ENCODE measurements around the gene RNF220.

The RNF220 gene

DNA sequence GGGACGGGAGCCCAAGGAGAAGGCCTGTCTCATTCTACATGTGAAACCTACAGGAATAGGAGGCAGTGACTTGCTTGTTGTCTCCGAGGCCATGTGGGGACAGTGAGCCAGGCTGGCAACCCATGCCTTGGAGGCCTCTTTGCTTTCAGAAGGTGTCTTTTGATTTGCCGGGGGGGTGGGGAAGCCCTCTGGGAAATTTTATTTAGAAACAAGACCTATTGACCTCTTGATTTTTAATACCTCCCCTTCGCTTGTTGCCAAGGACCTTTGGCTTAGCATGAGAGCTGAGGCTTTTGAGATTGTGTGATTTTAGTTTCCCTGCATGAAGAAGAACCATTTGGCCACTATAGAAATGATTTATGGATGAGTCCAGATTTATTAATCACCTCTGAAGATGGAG is 273.6 kb downstream of the RNF220 start:
- ATAC-seq, result no peak
- TF ChIP-seq ISL1 (CRISPR knock-in tag; IDR thresholded peaks at IDR 0.05), result no peak
- TF ChIP-seq BACH2 (CRISPR knock-in tag; IDR thresholded peaks at IDR 0.05; ENCODE audit: borderline replicate concordance), result no peak
- TF ChIP-seq ARNTL (CRISPR knock-in tag; IDR thresholded peaks at IDR 0.05; ENCODE audit: borderline replicate concordance, low read depth), result no peak
- TF ChIP-seq, protein P1, sequence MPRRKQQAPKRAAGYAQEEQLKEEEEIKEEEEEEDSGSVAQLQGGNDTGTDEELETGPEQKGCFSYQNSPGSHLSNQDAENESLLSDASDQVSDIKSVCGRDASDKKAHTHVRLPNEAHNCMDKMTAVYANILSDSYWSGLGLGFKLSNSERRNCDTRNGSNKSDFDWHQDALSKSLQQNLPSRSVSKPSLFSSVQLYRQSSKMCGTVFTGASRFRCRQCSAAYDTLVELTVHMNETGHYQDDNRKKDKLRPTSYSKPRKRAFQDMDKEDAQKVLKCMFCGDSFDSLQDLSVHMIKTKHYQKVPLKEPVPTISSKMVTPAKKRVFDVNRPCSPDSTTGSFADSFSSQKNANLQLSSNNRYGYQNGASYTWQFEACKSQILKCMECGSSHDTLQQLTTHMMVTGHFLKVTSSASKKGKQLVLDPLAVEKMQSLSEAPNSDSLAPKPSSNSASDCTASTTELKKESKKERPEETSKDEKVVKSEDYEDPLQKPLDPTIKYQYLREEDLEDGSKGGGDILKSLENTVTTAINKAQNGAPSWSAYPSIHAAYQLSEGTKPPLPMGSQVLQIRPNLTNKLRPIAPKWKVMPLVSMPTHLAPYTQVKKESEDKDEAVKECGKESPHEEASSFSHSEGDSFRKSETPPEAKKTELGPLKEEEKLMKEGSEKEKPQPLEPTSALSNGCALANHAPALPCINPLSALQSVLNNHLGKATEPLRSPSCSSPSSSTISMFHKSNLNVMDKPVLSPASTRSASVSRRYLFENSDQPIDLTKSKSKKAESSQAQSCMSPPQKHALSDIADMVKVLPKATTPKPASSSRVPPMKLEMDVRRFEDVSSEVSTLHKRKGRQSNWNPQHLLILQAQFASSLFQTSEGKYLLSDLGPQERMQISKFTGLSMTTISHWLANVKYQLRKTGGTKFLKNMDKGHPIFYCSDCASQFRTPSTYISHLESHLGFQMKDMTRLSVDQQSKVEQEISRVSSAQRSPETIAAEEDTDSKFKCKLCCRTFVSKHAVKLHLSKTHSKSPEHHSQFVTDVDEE (CRISPR knock-in tag; IDR thresholded peaks at IDR 0.05), result no peak
- no peak for TF ChIP-seq ZNF8 (CRISPR knock-in tag; IDR thresholded peaks at IDR 0.05)
- no peak for TF ChIP-seq CSDC2 (CRISPR knock-in tag; IDR thresholded peaks at IDR 0.05)

GRCh38 chr1:44679468-44679867 is 274.4 kb downstream of the RNF220 start:
- TF ChIP-seq CSDC2 (CRISPR knock-in tag; IDR thresholded peaks at IDR 0.05) (no peak), OSR1 (CRISPR knock-in tag; IDR thresholded peaks at IDR 0.05) (no peak), RARB (CRISPR knock-in tag; IDR thresholded peaks at IDR 0.05) (no peak), ZFP30 (CRISPR knock-in tag; IDR thresholded peaks at IDR 0.05) (no peak), ARNTL (CRISPR knock-in tag; IDR thresholded peaks at IDR 0.05; ENCODE audit: borderline replicate concordance, low read depth) (no peak), ESRRG (CRISPR knock-in tag; IDR thresholded peaks at IDR 0.05) (no peak), BACH2 (CRISPR knock-in tag; IDR thresholded peaks at IDR 0.05; ENCODE audit: borderline replicate concordance) (no peak), ZNF70 (CRISPR knock-in tag; IDR thresholded peaks at IDR 0.05) (no peak), ZNF565 (CRISPR knock-in tag; conservative IDR thresholded peaks at IDR 0.05; ENCODE audit: low read depth) (no peak), ZC3H10 (CRISPR knock-in tag; IDR thresholded peaks at IDR 0.05) (no peak), SNAI2 (CRISPR knock-in tag; IDR thresholded peaks at IDR 0.05) (no peak), GLIS3 (CRISPR knock-in tag; IDR thresholded peaks at IDR 0.05) (no peak), TOX (CRISPR knock-in tag; IDR thresholded peaks at IDR 0.05; ENCODE audit: borderline replicate concordance) (no peak), PPARA (CRISPR knock-in tag; IDR thresholded peaks at IDR 0.05; ENCODE audit: borderline replicate concordance) (no peak), TCF4 (CRISPR knock-in tag; IDR thresholded peaks at IDR 0.05; ENCODE audit: borderline replicate concordance) (no peak)
- TF ChIP-seq, protein P2, sequence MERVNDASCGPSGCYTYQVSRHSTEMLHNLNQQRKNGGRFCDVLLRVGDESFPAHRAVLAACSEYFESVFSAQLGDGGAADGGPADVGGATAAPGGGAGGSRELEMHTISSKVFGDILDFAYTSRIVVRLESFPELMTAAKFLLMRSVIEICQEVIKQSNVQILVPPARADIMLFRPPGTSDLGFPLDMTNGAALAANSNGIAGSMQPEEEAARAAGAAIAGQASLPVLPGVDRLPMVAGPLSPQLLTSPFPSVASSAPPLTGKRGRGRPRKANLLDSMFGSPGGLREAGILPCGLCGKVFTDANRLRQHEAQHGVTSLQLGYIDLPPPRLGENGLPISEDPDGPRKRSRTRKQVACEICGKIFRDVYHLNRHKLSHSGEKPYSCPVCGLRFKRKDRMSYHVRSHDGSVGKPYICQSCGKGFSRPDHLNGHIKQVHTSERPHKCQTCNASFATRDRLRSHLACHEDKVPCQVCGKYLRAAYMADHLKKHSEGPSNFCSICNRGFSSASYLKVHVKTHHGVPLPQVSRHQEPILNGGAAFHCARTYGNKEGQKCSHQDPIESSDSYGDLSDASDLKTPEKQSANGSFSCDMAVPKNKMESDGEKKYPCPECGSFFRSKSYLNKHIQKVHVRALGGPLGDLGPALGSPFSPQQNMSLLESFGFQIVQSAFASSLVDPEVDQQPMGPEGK (CRISPR knock-in tag; IDR thresholded peaks at IDR 0.05; ENCODE audit: borderline replicate concordance), result no peak
- TF ChIP-seq, protein P3, sequence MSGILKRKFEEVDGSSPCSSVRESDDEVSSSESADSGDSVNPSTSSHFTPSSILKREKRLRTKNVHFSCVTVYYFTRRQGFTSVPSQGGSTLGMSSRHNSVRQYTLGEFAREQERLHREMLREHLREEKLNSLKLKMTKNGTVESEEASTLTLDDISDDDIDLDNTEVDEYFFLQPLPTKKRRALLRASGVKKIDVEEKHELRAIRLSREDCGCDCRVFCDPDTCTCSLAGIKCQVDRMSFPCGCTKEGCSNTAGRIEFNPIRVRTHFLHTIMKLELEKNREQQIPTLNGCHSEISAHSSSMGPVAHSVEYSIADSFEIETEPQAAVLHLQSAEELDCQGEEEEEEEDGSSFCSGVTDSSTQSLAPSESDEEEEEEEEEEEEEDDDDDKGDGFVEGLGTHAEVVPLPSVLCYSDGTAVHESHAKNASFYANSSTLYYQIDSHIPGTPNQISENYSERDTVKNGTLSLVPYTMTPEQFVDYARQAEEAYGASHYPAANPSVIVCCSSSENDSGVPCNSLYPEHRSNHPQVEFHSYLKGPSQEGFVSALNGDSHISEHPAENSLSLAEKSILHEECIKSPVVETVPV (CRISPR knock-in tag; IDR thresholded peaks at IDR 0.05), result no peak
- TF ChIP-seq, protein P1 (CRISPR knock-in tag; IDR thresholded peaks at IDR 0.05), result no peak
- TF ChIP-seq, protein P4, sequence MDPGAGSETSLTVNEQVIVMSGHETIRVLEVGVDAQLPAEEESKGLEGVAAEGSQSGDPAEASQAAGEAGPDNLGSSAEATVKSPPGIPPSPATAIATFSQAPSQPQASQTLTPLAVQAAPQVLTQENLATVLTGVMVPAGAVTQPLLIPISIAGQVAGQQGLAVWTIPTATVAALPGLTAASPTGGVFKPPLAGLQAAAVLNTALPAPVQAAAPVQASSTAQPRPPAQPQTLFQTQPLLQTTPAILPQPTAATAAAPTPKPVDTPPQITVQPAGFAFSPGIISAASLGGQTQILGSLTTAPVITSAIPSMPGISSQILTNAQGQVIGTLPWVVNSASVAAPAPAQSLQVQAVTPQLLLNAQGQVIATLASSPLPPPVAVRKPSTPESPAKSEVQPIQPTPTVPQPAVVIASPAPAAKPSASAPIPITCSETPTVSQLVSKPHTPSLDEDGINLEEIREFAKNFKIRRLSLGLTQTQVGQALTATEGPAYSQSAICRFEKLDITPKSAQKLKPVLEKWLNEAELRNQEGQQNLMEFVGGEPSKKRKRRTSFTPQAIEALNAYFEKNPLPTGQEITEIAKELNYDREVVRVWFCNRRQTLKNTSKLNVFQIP (CRISPR knock-in tag; IDR thresholded peaks at IDR 0.05; ENCODE audit: borderline replicate concordance, low read depth), result no peak
- ATAC-seq, result no peak

Data from SK-N-SH treated with all-trans-retinoic acid at 6 μM for 48 hours (cell line).